Small intestine (tissue), 7 donors: Measurements from ENCODE around the gene BBOF1. TPM values are rescaled to one million over a fixed set of nuclear protein-coding genes. Genes with fewer than 3 reads are reported as not detected.
"Not testable (repeated sequence)": the region's sequence is repeated elsewhere in the genome, so short reads cannot be mapped to it uniquely, and the experiment has no call there.

Source experiments
- DNase-seq, 2 donors: peaks; one replicate each; pipeline versions ENCODE4 v3.0.0 to v3.0.0-alpha.2; 2013
- FAIRE-seq: peaks from 2 replicates; lab custom pipeline; 2012; peaks lifted over from hg19 to GRCh38; lab: Jason Lieb, UNC
- H3K27ac ChIP-seq, 3 donors: one replicate each; pipeline ENCODE4 v1.5.1; 2013; ENCODE audit warnings: low read length in 2 of 3, mild to moderate bottlenecking in 2 of 3, control low read depth in 1 of 3, inconsistent platforms in 1 of 3, low read depth in 1 of 3, moderate library complexity in 1 of 3
- H3K27me3 ChIP-seq, 3 donors: one replicate each; pipeline ENCODE4 v1.6.1; 2013; ENCODE audit warnings: low read length in 3 of 3, inconsistent platforms in 1 of 3; ENCODE audit not compliant: control insufficient read depth in 3 of 3, insufficient read depth in 3 of 3
- H3K36me3 ChIP-seq, 3 donors: one replicate each; pipeline ENCODE4 v1.6.1; 2013; ENCODE audit warnings: low read length in 3 of 3, inconsistent platforms in 1 of 3, low read depth in 1 of 3, mild to moderate bottlenecking in 1 of 3, moderate library complexity in 1 of 3; ENCODE audit not compliant: control insufficient read depth in 3 of 3, insufficient read depth in 2 of 3
- H3K4me1 ChIP-seq, 3 donors: one replicate each; pipeline ENCODE4 v1.6.1; 2013; ENCODE audit warnings: low read length in 2 of 3, inconsistent platforms in 1 of 3, low read depth in 1 of 3, mild to moderate bottlenecking in 1 of 3, moderate library complexity in 1 of 3; ENCODE audit not compliant: control insufficient read depth in 3 of 3, insufficient read depth in 2 of 3
- H3K4me3 ChIP-seq, 3 donors: one replicate each; pipeline ENCODE4 v1.5.1; 2013; ENCODE audit warnings: low read length in 3 of 3, control low read depth in 1 of 3, inconsistent platforms in 1 of 3, low read depth in 1 of 3, mild to moderate bottlenecking in 1 of 3, moderate library complexity in 1 of 3
- H3K9me3 ChIP-seq, 2 donors: one replicate each; pipeline ENCODE4 v1.6.1; 2013; ENCODE audit warnings: low read depth in 1 of 2, low read length in 1 of 2; ENCODE audit not compliant: control insufficient read depth in 2 of 2, insufficient read depth in 1 of 2
- WGBS, 3 donors: extraction: QIAGEN DNeasy Blood & Tissue Kit; methylation state at CpG; one replicate each; pipeline ENCODE4 v1.1.7; 2013; 5-methylcytosine and 5-hydroxymethylcytosine counted together
- polyA plus RNA-seq, 4 donors: library from polyadenylated mRNA; stranded (reverse) in 3 of 4; unstranded in 1 of 4; fragments of 200-250 nt in 3 of 4; fragments of 120-200 nt in 1 of 4; gene quantifications; one replicate each; pipeline versions ENCODE4 v1.2.1 to v1.2.3, GENCODE V29; 2013
- donor health status: healthy with polysubstance abuse.
- donor health status: control.
- donor health status: control.
- donor health status: Bipolar disorder and iron deficiency.
- donor health status: healthy.

BBOF1 gene
- polyA plus RNA-seq, 4 donors, result 0.89 to 5.1 (median 1.9) TPM

GRCh38 chr14:74085047-74085637 is 66.0 kb downstream of the BBOF1 start:
- Histone ChIP-seq H3K27me3 (no peaks in the 10 kb centered on the region), H3K27ac (peak overlapping the region; percentile 56 to 86 (median 60)), H3K4me3 (peak overlapping the region; percentile 54 to 84 (median 62)), H3K36me3 (no peaks in the 10 kb centered on the region), H3K9me3 (no peaks in the 10 kb centered on the region), H3K4me1 (peaks cover 2 to 15% (median 4%) of the 10 kb centered on the region in 3 donors)
- WGBS, 3 donors, result 0 to 1% (median 1%) methylated on average over 26 of the region's 26 CpGs
- FAIRE-seq, result no peak
- no peak for DNase-seq

GRCh38 chr14:74085828-74086227 is 66.7 kb downstream of the BBOF1 start:
- FAIRE-seq, result no peak
- H3K9me3 ChIP-seq, result no peaks in the 10 kb centered on the region
- peaks cover 2 to 15% (median 4%) of the 10 kb centered on the region in 3 donors for H3K4me1 ChIP-seq
- peak; percentile 50 to 60 for DNase-seq
- peak overlapping the region in 1 of 3 donors; percentile 60 for H3K27ac ChIP-seq
- H3K36me3 ChIP-seq, result no peaks in the 10 kb centered on the region
- no peaks in the 10 kb centered on the region for H3K27me3 ChIP-seq
- WGBS, 3 donors, result 28 to 63% (median 28%) methylated on average over 1 of the region's 1 CpG
- H3K4me3 ChIP-seq, result peak overlapping the region in 2 of 3 donors; percentile 54 to 84

GRCh38 chr14:74089251-74090020 is 70.3 kb downstream of the BBOF1 start:
- H3K9me3 ChIP-seq, result no peaks in the 10 kb centered on the region
- peaks cover 2 to 20% (median 4%) of the 10 kb centered on the region in 3 donors for H3K36me3 ChIP-seq
- H3K4me1 ChIP-seq, result peaks cover 0 to 7% (median 0%) of the 10 kb centered on the region in 3 donors
- DNase-seq (no peak), FAIRE-seq (no peak)
- WGBS, 3 donors, result 81 to 88% (median 86%) methylated on average over 8 of the region's 8 CpGs
- no peaks in the 10 kb centered on the region for H3K27me3 ChIP-seq
- H3K4me3 ChIP-seq, result no peak overlapping the region
- no peak overlapping the region for H3K27ac ChIP-seq

GRCh38 chr14:74105381-74105780 is 86.2 kb downstream of the BBOF1 start:
- no peaks in the 10 kb centered on the region for H3K27me3 ChIP-seq
- 94 to 95% (median 95%) methylated on average over 2 of the region's 2 CpGs for WGBS, 3 donors
- H3K4me3 ChIP-seq, result no peak overlapping the region
- H3K27ac ChIP-seq, result no peak overlapping the region
- FAIRE-seq (no peak), DNase-seq (no peak)
- no peaks in the 10 kb centered on the region for H3K4me1 ChIP-seq
- H3K9me3 ChIP-seq, result no peaks in the 10 kb centered on the region
- peaks cover 1 to 20% (median 5%) of the 10 kb centered on the region in 3 donors for H3K36me3 ChIP-seq

GRCh38 chr14:74109369-74109768 is 90.2 kb downstream of the BBOF1 start:
- FAIRE-seq, result peak; percentile 64
- Histone ChIP-seq H3K4me3 (no peak overlapping the region), H3K36me3 (peaks cover 1 to 16% (median 8%) of the 10 kb centered on the region in 3 donors), H3K9me3 (no peaks in the 10 kb centered on the region), H3K27me3 (no peaks in the 10 kb centered on the region), H3K27ac (no peak overlapping the region), H3K4me1 (no peaks in the 10 kb centered on the region)
- DNase-seq, result no peak
- WGBS, 3 donors, result 78 to 100% (median 84%) methylated on average over 1 of the region's 1 CpG

GRCh38 chr14:74111395-74112216 is 92.5 kb downstream of the BBOF1 start:
- H3K4me3 ChIP-seq, H3K27ac ChIP-seq, H3K27me3 ChIP-seq, H3K4me1 ChIP-seq, H3K9me3 ChIP-seq, FAIRE-seq: not testable (repeated sequence)
- WGBS, 3 donors, result 92 to 94% (median 93%) methylated on average over 13 of the region's 13 CpGs
- H3K36me3 ChIP-seq, result peaks cover 0 to 10% (median 8%) of the 10 kb centered on the region in 3 donors
- peak; percentile 59 to 67 for DNase-seq

Other genes with a start within 250 kb of the BBOF1 start
- gene PTGR2, start 167.5 kb upstream of the BBOF1 start, polyA plus RNA-seq, result 10 to 100 TPM in 3 of 4 donors, 1 to 10 TPM in 1; 8.2 to 15.7 (median 13.4) TPM
- 10 to 100 TPM; 30.7 to 50.1 (median 36.7) TPM for gene ZNF410, start 132.5 kb upstream of the BBOF1 start, polyA plus RNA-seq
- gene FAM161B, start 69.3 kb upstream of the BBOF1 start, polyA plus RNA-seq, result 1 to 10 TPM; 2.0 to 5.1 (median 3.1) TPM
- gene COQ6, start 69.0 kb upstream of the BBOF1 start, polyA plus RNA-seq, result 10 to 100 TPM in 3 of 4 donors, 1 to 10 TPM in 1; 10.0 to 23.3 (median 18.8) TPM
- 10 to 100 TPM; 17.4 to 85.8 (median 31.1) TPM for gene ENTPD5, start 61 bp upstream of the BBOF1 start, polyA plus RNA-seq
- 10 to 100 TPM; 15.8 to 56.4 (median 30.5) TPM for gene ALDH6A1, start 65.1 kb downstream of the BBOF1 start, polyA plus RNA-seq
- 10 to 100 TPM in 3 of 4 donors, 1 to 10 TPM in 1; 6.1 to 22.1 (median 11.1) TPM for gene LIN52, start 65.6 kb downstream of the BBOF1 start, polyA plus RNA-seq
- gene VSX2, start 220.1 kb downstream of the BBOF1 start, polyA plus RNA-seq, result not detected